Ishikawa (cell line): Measurements from ENCODE around the gene DDHD1.

ENCODE experiments used
- CEBPB ChIP-seq: IDR thresholded peaks from 2 replicates; pipeline ENCODE4 v1.6.1; 2012
- CREB1 ChIP-seq: IDR thresholded peaks from 2 replicates; pipeline ENCODE4 v1.6.1; 2012; ENCODE audit warnings: low read depth
- EP300 ChIP-seq: IDR thresholded peaks from 2 replicates; pipeline ENCODE4 v1.6.1; 2012; ENCODE audit warnings: borderline replicate concordance
- FOXM1 ChIP-seq: IDR thresholded peaks from 2 replicates; pipeline ENCODE4 v1.6.1; 2012; ENCODE audit warnings: low read depth, borderline replicate concordance
- NFIC ChIP-seq: IDR thresholded peaks from 2 replicates; pipeline ENCODE4 v1.6.1; 2012
- RAD21 ChIP-seq: IDR thresholded peaks from 2 replicates; pipeline ENCODE4 v1.6.1; 2012; ENCODE audit warnings: low read depth
- TAF1 ChIP-seq: IDR thresholded peaks from 2 replicates; pipeline ENCODE4 v1.6.1; 2012; ENCODE audit warnings: low read depth, mild to moderate bottlenecking
- TCF12 ChIP-seq: IDR thresholded peaks from 2 replicates; pipeline ENCODE4 v1.6.1; 2012; ENCODE audit warnings: low read depth
- YY1 ChIP-seq: IDR thresholded peaks from 2 replicates; pipeline ENCODE4 v1.6.1; 2012; ENCODE audit warnings: low read depth
- ZBTB7A ChIP-seq: IDR thresholded peaks from 2 replicates; pipeline ENCODE4 v1.6.1; 2012; ENCODE audit warnings: low read depth
- TF ChIP-seq, protein P1 (sequence below): IDR thresholded peaks from 2 replicates; pipeline ENCODE4 v1.6.1; 2012

DNA sequence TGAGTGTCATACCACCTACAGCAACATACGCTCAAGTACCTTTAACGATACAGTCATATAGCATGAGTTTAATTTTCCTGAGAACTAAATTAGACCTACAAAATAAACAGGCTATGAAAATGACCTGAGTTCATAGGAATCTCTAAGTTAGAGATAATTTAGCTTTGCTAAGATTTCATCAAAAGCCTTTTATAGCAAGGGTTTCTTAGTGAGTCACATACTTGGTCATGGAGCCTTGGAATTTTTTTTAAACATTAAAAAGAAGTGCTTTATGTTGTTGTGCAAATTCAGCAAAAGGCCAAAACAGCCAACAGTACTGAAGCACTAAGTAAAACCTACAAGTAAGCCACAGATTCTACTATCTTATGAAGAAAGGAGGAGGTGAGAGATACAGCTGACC is 108.6 kb downstream of the DDHD1 start:
- TF ChIP-seq, protein P1, sequence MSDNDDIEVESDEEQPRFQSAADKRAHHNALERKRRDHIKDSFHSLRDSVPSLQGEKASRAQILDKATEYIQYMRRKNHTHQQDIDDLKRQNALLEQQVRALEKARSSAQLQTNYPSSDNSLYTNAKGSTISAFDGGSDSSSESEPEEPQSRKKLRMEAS: no peak
- TF ChIP-seq YY1: no peak
- no peak for TF ChIP-seq NFIC
- no peak for TF ChIP-seq ZBTB7A
- TF ChIP-seq CREB1: no peak
- TF ChIP-seq RAD21: no peak
- no peak for TF ChIP-seq TAF1
- no peak for TF ChIP-seq TCF12
- no peak for TF ChIP-seq CEBPB
- TF ChIP-seq EP300: no peak
- TF ChIP-seq FOXM1: no peak
